K562 (cell line): ENCODE results near the gene TMEM191C. TPM values are rescaled to one million over a fixed set of nuclear protein-coding genes. Genes with fewer than 3 reads are reported as not detected.

Experiments
- DIDO1 ChIP-seq: fragments of 450-650 bp; IDR thresholded peaks from 2 replicates; pipeline ENCODE4 v1.6.1; 2016; ENCODE audit warnings: low read depth, missing biosample characterization, missing genetic modification characterization
- FIP1L1 ChIP-seq: fragments of 200-400 bp; formaldehyde crosslinking; IDR thresholded peaks from 2 replicates; pipeline ENCODE4 v1.6.1; 2018; ENCODE audit warnings: mild to moderate bottlenecking, low read depth, low read length; ENCODE audit not compliant: poor library complexity, severe bottlenecking
- NFRKB ChIP-seq: fragments of 450-650 bp; IDR thresholded peaks from 2 replicates; pipeline ENCODE4 v1.6.1; 2016; ENCODE audit warnings: low read depth
- PHB ChIP-seq: fragments of 250-450 bp; sonication (Bioruptor Pico); IDR thresholded peaks from 2 replicates; pipeline ENCODE4 v1.5.0; 2021
- SUPT5H ChIP-seq: fragments of 450-650 bp; IDR thresholded peaks from 2 replicates; pipeline ENCODE4 v1.6.1; 2016
- ZNF239 ChIP-seq: fragments of 250-450 bp; sonication (Bioruptor Pico); IDR thresholded peaks from 2 replicates; pipeline ENCODE4 v1.4.0; 2020; ENCODE audit warnings: mild to moderate bottlenecking
- ZNF384 ChIP-seq: IDR thresholded peaks from 2 replicates; pipeline ENCODE4 v1.6.1; 2012; ENCODE audit warnings: low read depth, low read length, improper control_type of control experiment
- polyA plus RNA-seq, 8 experiments: library from polyadenylated mRNA; depleted of rRNA in 4 of 8; stranded (reverse) in 5 of 8; unstranded in 3 of 8; fragments of >200 nt; fragmentation: Nextera tagmentation in 2 of 8; fragmentation: Illumina TruSeq in 1 of 8; extraction: Ambion mirVana in 2 of 8; extraction: Trizol in 1 of 8; gene quantifications; 2 replicates each; pipeline versions ENCODE4 v1.2.1 to v1.2.3, GENCODE V29; 2011 to 2014; ENCODE audit warnings: inconsistent platforms in 1 of 8, missing spikeins in 1 of 8
- total RNA-seq, 7 experiments: library from RNA; depleted of rRNA in 6 of 7; stranded (reverse); fragments of >200 nt in 6 of 7; fragmentation: Illumina TruSeq in 2 of 7; extraction: Trizol in 2 of 7; gene quantifications; 2 replicates each; pipeline versions ENCODE4 v1.2.1 to v1.2.3, GENCODE V29; 2011 to 2021; ENCODE audit warnings: low replicate concordance in 1 of 7
- TF ChIP-seq, protein P1 (sequence below): fragments of 250-450 bp; sonication (Bioruptor Pico); IDR thresholded peaks from 2 replicates; pipeline ENCODE4 v1.8.0; 2021; ENCODE audit warnings: moderate library complexity, mild to moderate bottlenecking, inconsistent platforms
- TF ChIP-seq, protein P2 (sequence below): fragments of 450-650 bp; IDR thresholded peaks from 2 replicates; pipeline ENCODE4 v1.6.1; 2016; ENCODE audit warnings: borderline replicate concordance
- TF ChIP-seq, protein P3 (sequence below): IDR thresholded peaks from 3 replicates; pipeline ENCODE4 v1.6.1; 2011; ENCODE audit warnings: borderline replicate concordance, mild to moderate bottlenecking; ENCODE audit not compliant: insufficient read length, insufficient read depth
- TF ChIP-seq, protein P4 (sequence below): conservative IDR thresholded peaks from 2 replicates; pipeline ENCODE4 v1.6.1; 2011; ENCODE audit warnings: low read depth, mild to moderate bottlenecking, low read length; ENCODE audit not compliant: control insufficient read depth
- TF ChIP-seq, protein P5 (sequence below), 2 experiments: fragments of 450-650 bp; formaldehyde crosslinking in 1 of 2; IDR thresholded peaks; 2 replicates each; pipeline versions ENCODE4 v1.4.0 to v1.6.1; 2014 to 2020; ENCODE audit warnings: mild to moderate bottlenecking in 2 of 2, borderline replicate concordance in 1 of 2, low read depth in 1 of 2

The TMEM191C gene
- total and polyA plus RNA-seq, 9 of the 15 experiments (the other 6 are each of a cell fraction or from before 2014, with no cell fraction given): 0.15 to 7.1 (median 1.1) TPM

DNA sequence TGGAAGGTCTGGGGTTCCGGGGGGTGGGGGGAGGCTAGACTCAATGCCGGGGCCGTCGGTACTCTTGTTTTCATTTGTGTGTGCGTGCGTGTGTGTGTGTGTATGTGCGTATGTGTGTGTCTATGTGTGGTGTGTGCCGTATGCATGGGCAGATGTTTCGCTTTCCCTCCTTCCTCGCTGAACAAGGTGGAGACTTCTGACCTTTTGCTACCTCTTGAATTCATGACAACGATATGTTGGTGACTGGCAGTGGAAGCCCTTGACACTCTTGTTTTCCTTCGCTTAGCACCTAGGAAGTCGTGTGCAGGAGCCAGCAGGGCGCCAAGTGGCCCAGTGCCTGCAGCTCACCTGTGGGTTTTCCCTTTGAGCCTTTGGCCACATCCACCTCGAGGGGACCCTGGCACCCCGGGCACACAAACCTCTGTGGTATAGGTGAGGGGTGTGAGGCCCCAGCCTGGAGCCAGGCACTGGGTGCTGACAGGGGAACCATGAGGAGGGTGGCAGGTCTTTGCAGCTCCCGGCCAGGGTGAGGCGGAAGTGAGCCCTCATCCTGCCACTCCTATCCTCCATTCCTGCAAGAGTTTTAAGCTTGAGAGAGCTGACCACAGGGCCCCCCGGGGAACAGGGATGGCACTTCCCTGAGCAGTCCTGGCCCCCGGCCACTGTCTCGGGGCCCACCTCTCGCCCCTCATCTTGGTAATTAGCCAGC lies 19.3 kb upstream of the TMEM191C start (continued):
- TF ChIP-seq ZNF239 (CRISPR knock-in tag) (no peak), DIDO1 (tag) (no peak), FIP1L1 (peak; percentile 6), ZNF384 (no peak), PHB (CRISPR knock-in tag) (no peak), NFRKB (no peak), SUPT5H (peak; percentile 37)
- TF ChIP-seq, protein P1, sequence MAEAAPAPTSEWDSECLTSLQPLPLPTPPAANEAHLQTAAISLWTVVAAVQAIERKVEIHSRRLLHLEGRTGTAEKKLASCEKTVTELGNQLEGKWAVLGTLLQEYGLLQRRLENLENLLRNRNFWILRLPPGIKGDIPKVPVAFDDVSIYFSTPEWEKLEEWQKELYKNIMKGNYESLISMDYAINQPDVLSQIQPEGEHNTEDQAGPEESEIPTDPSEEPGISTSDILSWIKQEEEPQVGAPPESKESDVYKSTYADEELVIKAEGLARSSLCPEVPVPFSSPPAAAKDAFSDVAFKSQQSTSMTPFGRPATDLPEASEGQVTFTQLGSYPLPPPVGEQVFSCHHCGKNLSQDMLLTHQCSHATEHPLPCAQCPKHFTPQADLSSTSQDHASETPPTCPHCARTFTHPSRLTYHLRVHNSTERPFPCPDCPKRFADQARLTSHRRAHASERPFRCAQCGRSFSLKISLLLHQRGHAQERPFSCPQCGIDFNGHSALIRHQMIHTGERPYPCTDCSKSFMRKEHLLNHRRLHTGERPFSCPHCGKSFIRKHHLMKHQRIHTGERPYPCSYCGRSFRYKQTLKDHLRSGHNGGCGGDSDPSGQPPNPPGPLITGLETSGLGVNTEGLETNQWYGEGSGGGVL (CRISPR knock-in tag): no peak; the same call in 1 of the 2 replicates
- TF ChIP-seq, protein P2, sequence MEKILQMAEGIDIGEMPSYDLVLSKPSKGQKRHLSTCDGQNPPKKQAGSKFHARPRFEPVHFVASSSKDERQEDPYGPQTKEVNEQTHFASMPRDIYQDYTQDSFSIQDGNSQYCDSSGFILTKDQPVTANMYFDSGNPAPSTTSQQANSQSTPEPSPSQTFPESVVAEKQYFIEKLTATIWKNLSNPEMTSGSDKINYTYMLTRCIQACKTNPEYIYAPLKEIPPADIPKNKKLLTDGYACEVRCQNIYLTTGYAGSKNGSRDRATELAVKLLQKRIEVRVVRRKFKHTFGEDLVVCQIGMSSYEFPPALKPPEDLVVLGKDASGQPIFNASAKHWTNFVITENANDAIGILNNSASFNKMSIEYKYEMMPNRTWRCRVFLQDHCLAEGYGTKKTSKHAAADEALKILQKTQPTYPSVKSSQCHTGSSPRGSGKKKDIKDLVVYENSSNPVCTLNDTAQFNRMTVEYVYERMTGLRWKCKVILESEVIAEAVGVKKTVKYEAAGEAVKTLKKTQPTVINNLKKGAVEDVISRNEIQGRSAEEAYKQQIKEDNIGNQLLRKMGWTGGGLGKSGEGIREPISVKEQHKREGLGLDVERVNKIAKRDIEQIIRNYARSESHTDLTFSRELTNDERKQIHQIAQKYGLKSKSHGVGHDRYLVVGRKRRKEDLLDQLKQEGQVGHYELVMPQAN: peak; percentile 44; the same call in 1 of the 2 replicates
- TF ChIP-seq, protein P3, sequence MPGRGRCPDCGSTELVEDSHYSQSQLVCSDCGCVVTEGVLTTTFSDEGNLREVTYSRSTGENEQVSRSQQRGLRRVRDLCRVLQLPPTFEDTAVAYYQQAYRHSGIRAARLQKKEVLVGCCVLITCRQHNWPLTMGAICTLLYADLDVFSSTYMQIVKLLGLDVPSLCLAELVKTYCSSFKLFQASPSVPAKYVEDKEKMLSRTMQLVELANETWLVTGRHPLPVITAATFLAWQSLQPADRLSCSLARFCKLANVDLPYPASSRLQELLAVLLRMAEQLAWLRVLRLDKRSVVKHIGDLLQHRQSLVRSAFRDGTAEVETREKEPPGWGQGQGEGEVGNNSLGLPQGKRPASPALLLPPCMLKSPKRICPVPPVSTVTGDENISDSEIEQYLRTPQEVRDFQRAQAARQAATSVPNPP: no peak
- TF ChIP-seq, protein P4, sequence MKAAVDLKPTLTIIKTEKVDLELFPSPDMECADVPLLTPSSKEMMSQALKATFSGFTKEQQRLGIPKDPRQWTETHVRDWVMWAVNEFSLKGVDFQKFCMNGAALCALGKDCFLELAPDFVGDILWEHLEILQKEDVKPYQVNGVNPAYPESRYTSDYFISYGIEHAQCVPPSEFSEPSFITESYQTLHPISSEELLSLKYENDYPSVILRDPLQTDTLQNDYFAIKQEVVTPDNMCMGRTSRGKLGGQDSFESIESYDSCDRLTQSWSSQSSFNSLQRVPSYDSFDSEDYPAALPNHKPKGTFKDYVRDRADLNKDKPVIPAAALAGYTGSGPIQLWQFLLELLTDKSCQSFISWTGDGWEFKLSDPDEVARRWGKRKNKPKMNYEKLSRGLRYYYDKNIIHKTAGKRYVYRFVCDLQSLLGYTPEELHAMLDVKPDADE: peak; percentile 57; the same call in 1 of the 2 replicates
- TF ChIP-seq, protein P5, sequence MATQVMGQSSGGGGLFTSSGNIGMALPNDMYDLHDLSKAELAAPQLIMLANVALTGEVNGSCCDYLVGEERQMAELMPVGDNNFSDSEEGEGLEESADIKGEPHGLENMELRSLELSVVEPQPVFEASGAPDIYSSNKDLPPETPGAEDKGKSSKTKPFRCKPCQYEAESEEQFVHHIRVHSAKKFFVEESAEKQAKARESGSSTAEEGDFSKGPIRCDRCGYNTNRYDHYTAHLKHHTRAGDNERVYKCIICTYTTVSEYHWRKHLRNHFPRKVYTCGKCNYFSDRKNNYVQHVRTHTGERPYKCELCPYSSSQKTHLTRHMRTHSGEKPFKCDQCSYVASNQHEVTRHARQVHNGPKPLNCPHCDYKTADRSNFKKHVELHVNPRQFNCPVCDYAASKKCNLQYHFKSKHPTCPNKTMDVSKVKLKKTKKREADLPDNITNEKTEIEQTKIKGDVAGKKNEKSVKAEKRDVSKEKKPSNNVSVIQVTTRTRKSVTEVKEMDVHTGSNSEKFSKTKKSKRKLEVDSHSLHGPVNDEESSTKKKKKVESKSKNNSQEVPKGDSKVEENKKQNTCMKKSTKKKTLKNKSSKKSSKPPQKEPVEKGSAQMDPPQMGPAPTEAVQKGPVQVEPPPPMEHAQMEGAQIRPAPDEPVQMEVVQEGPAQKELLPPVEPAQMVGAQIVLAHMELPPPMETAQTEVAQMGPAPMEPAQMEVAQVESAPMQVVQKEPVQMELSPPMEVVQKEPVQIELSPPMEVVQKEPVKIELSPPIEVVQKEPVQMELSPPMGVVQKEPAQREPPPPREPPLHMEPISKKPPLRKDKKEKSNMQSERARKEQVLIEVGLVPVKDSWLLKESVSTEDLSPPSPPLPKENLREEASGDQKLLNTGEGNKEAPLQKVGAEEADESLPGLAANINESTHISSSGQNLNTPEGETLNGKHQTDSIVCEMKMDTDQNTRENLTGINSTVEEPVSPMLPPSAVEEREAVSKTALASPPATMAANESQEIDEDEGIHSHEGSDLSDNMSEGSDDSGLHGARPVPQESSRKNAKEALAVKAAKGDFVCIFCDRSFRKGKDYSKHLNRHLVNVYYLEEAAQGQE (IDR thresholded peaks at IDR 0.05; ENCODE audit: borderline replicate concordance): peak; percentile 44
- TF ChIP-seq, protein P5 (CRISPR knock-in tag; IDR thresholded peaks at IDR 0.05; ENCODE audit: low read depth): no peak
